ENCODE data around the gene ENAH.

DNA sequence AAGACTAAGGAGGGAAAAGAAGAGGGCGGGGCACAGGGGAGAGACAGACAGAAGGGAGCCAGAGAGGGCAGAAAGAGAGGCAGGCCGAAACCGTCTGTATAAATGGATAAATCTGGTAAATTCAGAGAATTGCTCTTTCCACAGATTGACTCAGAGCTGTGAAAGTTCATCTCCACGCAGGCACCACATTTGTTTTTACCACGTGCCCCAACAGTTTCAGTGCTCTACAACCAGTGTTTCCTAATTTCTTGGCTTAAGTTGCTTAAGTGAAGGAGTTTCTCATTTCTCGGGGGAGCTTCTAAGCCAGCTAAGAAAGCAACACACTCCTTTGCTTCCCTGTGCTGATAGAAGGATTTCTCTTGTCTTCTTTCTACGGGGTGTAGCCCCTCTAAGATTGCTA is 87.1 kb downstream of the ENAH start:
- TF ChIP-seq POLR2A (IDR thresholded peaks at IDR 0.05; ENCODE audit: low read length) (no peak), GATA1 (IDR thresholded peaks at IDR 0.05; ENCODE audit: low read depth, low read length) (no peak)

Data from erythroblast (primary cell).